T-helper 1 cell treated with Interleukin-12 subunit alpha and Interleukin-12 subunit beta and Interleukin-4 antibody, amounts not matched to agents 30 μg/mL and 1 μg/mL, for 36 hours (primary cell): Measurements from ENCODE around the gene ANKRD26.

Source experiments
- H3K27ac Mint-ChIP-seq: one replicate; pipeline ENCODE4 v1.8.0; 2021; ENCODE audit warnings: mild to moderate bottlenecking, mixed read lengths
- H3K27me3 Mint-ChIP-seq: one replicate; pipeline ENCODE4 v1.8.0; 2021; ENCODE audit warnings: low read depth, mixed read lengths
- H3K36me3 Mint-ChIP-seq: one replicate; pipeline ENCODE4 v1.8.0; 2021; ENCODE audit warnings: low read depth, mixed read lengths
- H3K4me1 Mint-ChIP-seq: one replicate; pipeline ENCODE4 v1.8.0; 2021; ENCODE audit warnings: low read depth, mixed read lengths
- H3K4me3 Mint-ChIP-seq: one replicate; pipeline ENCODE4 v1.8.0; 2021; ENCODE audit warnings: mild to moderate bottlenecking, moderate library complexity, mixed read lengths
- H3K9me3 Mint-ChIP-seq: one replicate; pipeline ENCODE4 v1.8.0; 2021; ENCODE audit warnings: mixed read lengths

Gene ANKRD26

GRCh38 chr10:27099916-27100812 lies at the start of gene ANKRD26:
TSS of gene ANKRD26 (minus strand) at chr10:27100494. CDS start at chr10:27100326, 168 bp downstream.
- peaks cover 4% of the 10 kb centered on the region for H3K27me3 Mint-ChIP-seq
- H3K4me3 Mint-ChIP-seq, result peak within 1 kb of the TSS; percentile 85
- H3K4me1 Mint-ChIP-seq, result peaks cover 41% of the 10 kb centered on the region
- peak within 1 kb of the TSS; percentile 89 for H3K27ac Mint-ChIP-seq
- H3K36me3 Mint-ChIP-seq, result peaks cover 15% of the 10 kb centered on the region
- H3K9me3 Mint-ChIP-seq, result no peaks in the 10 kb centered on the region

GRCh38 chr10:27147701-27148100 lies 47.4 kb upstream of the ANKRD26 start:
- no peak overlapping the region for H3K4me3 Mint-ChIP-seq

GRCh38 chr10:27145937-27146336 lies 45.6 kb upstream of the ANKRD26 start:
- Mint-ChIP-seq H3K27me3 (no peaks in the 10 kb centered on the region), H3K4me3 (no peak overlapping the region), H3K36me3 (peaks cover 41% of the 10 kb centered on the region), H3K27ac (no peak overlapping the region), H3K9me3 (no peaks in the 10 kb centered on the region), H3K4me1 (peaks cover 32% of the 10 kb centered on the region)

More at GRCh38 chr10:27147701-27148100, 47.4 kb upstream of the ANKRD26 start:
- Mint-ChIP-seq H3K36me3 (peaks cover 39% of the 10 kb centered on the region), H3K4me1 (peaks cover 43% of the 10 kb centered on the region), H3K27ac (peak overlapping the region; percentile 17), H3K9me3 (no peaks in the 10 kb centered on the region), H3K27me3 (no peaks in the 10 kb centered on the region)

GRCh38 chr10:27143686-27144085 lies 43.4 kb upstream of the ANKRD26 start:
- no peak overlapping the region for H3K4me3 Mint-ChIP-seq
- peaks cover 41% of the 10 kb centered on the region for H3K36me3 Mint-ChIP-seq

GRCh38 chr10:27138277-27138676 lies 38.0 kb upstream of the ANKRD26 start:
- no peaks in the 10 kb centered on the region for H3K27me3 Mint-ChIP-seq
- H3K4me3 Mint-ChIP-seq, result no peak overlapping the region
- peaks cover 2% of the 10 kb centered on the region for H3K4me1 Mint-ChIP-seq
- H3K27ac Mint-ChIP-seq, result no peak overlapping the region
- no peaks in the 10 kb centered on the region for H3K9me3 Mint-ChIP-seq
- peaks cover 33% of the 10 kb centered on the region for H3K36me3 Mint-ChIP-seq

More at GRCh38 chr10:27143686-27144085, 43.4 kb upstream of the ANKRD26 start:
- Mint-ChIP-seq H3K9me3 (no peaks in the 10 kb centered on the region), H3K27me3 (no peaks in the 10 kb centered on the region), H3K4me1 (peaks cover 22% of the 10 kb centered on the region), H3K27ac (no peak overlapping the region)

- H3K27ac Mint-ChIP-seq, result no peak overlapping the region
- H3K27me3 Mint-ChIP-seq, result no peaks in the 10 kb centered on the region
- H3K36me3 Mint-ChIP-seq, result peaks cover 46% of the 10 kb centered on the region
- no peaks in the 10 kb centered on the region for H3K9me3 Mint-ChIP-seq
- no peak overlapping the region for H3K4me3 Mint-ChIP-seq
- H3K4me1 Mint-ChIP-seq, result peaks cover 9% of the 10 kb centered on the region
Measured at GRCh38 chr10:27134371-27134770, 34.1 kb upstream of the ANKRD26 start.

- peaks cover 17% of the 10 kb centered on the region for H3K4me1 Mint-ChIP-seq
- no peak overlapping the region for H3K27ac Mint-ChIP-seq
- H3K4me3 Mint-ChIP-seq, result no peak overlapping the region
- peaks cover 40% of the 10 kb centered on the region for H3K36me3 Mint-ChIP-seq
- H3K27me3 Mint-ChIP-seq, result no peaks in the 10 kb centered on the region
- H3K9me3 Mint-ChIP-seq, result no peaks in the 10 kb centered on the region
Measured at GRCh38 chr10:27108165-27108564, 7.9 kb upstream of the ANKRD26 start.

- peaks cover 34% of the 10 kb centered on the region for H3K36me3 Mint-ChIP-seq
- H3K27me3 Mint-ChIP-seq, result peaks cover 4% of the 10 kb centered on the region
- H3K9me3 Mint-ChIP-seq, result no peaks in the 10 kb centered on the region
- H3K27ac Mint-ChIP-seq, result peak overlapping the region; percentile 74
- no peak overlapping the region for H3K4me3 Mint-ChIP-seq
- H3K4me1 Mint-ChIP-seq, result peaks cover 42% of the 10 kb centered on the region
Measured at GRCh38 chr10:27104919-27105318, 4.6 kb upstream of the ANKRD26 start.

- Mint-ChIP-seq H3K9me3 (no peaks in the 10 kb centered on the region), H3K36me3 (peaks cover 19% of the 10 kb centered on the region), H3K27me3 (peaks cover 4% of the 10 kb centered on the region), H3K4me3 (peak overlapping the region; percentile 85), H3K4me1 (peaks cover 47% of the 10 kb centered on the region), H3K27ac (peak overlapping the region; percentile 89)
Measured at GRCh38 chr10:27100813-27101347, 586 bp upstream of the ANKRD26 start.

- Mint-ChIP-seq H3K9me3 (no peaks in the 10 kb centered on the region), H3K27ac (peak overlapping the region; percentile 89), H3K27me3 (peaks cover 4% of the 10 kb centered on the region), H3K4me1 (peaks cover 36% of the 10 kb centered on the region), H3K4me3 (peak overlapping the region; percentile 85), H3K36me3 (peaks cover 10% of the 10 kb centered on the region)
Measured at GRCh38 chr10:27099448-27099847, 846 bp downstream of the ANKRD26 start.

GRCh38 chr10:27088119-27089044 lies 11.9 kb downstream of the ANKRD26 start:
- Mint-ChIP-seq H3K36me3 (peaks cover 19% of the 10 kb centered on the region), H3K27ac (no peak overlapping the region), H3K9me3 (no peaks in the 10 kb centered on the region), H3K4me3 (no peak overlapping the region), H3K4me1 (no peaks in the 10 kb centered on the region), H3K27me3 (no peaks in the 10 kb centered on the region)

- peaks cover 30% of the 10 kb centered on the region for H3K36me3 Mint-ChIP-seq
- H3K4me1 Mint-ChIP-seq, result peaks cover 18% of the 10 kb centered on the region
- H3K27ac Mint-ChIP-seq, result no peak overlapping the region
- no peak overlapping the region for H3K4me3 Mint-ChIP-seq
- no peaks in the 10 kb centered on the region for H3K9me3 Mint-ChIP-seq
- no peaks in the 10 kb centered on the region for H3K27me3 Mint-ChIP-seq
Measured at GRCh38 chr10:27072436-27073114, 27.7 kb downstream of the ANKRD26 start.

GRCh38 chr10:27068217-27068891 lies 31.9 kb downstream of the ANKRD26 start:
- Mint-ChIP-seq H3K36me3 (peaks cover 16% of the 10 kb centered on the region), H3K9me3 (no peaks in the 10 kb centered on the region), H3K4me1 (peaks cover 1% of the 10 kb centered on the region), H3K27ac (no peak overlapping the region), H3K4me3 (no peak overlapping the region), H3K27me3 (no peaks in the 10 kb centered on the region)
